ENCODE measurements around the gene SLF2.

GRCh38 chr10:100882252-100882651, 30.5 kb upstream of the SLF2 start:
- no peak for TF ChIP-seq POLR2A (IDR thresholded peaks at IDR 0.05)
- TF ChIP-seq POLR2AphosphoS5 (IDR thresholded peaks at IDR 0.05) = no peak
- TF ChIP-seq CTCF (IDR thresholded peaks at IDR 0.05) = no peak
